HEK293 (cell line): Measurements from ENCODE around the gene USP5.

Experiments
- EGR2 ChIP-seq: fragments of 450-650 bp; formaldehyde crosslinking; IDR thresholded peaks from 2 replicates; pipeline ENCODE4 v1.5.1; 2016; ENCODE audit warnings: low read depth, missing biosample characterization, missing genetic modification characterization
- GLI2 ChIP-seq: fragments of 450-650 bp; formaldehyde crosslinking; IDR thresholded peaks from 2 replicates; pipeline ENCODE4; 2017; ENCODE audit warnings: missing biosample characterization, missing genetic modification characterization, low read depth, borderline replicate concordance
- GLI4 ChIP-seq: fragments of 450-650 bp; formaldehyde crosslinking; IDR thresholded peaks from 2 replicates; pipeline ENCODE4 v1.5.1; 2016; ENCODE audit warnings: missing biosample characterization, missing genetic modification characterization
- GLIS2 ChIP-seq: fragments of 450-650 bp; formaldehyde crosslinking; IDR thresholded peaks from 2 replicates; pipeline ENCODE4 v1.5.1; 2016; ENCODE audit warnings: missing biosample characterization, missing genetic modification characterization
- KLF16 ChIP-seq: fragments of 450-650 bp; formaldehyde crosslinking; IDR thresholded peaks from 2 replicates; pipeline ENCODE4 v1.5.1; 2017; ENCODE audit warnings: missing biosample characterization, missing genetic modification characterization
- KLF17 ChIP-seq: fragments of 450-650 bp; formaldehyde crosslinking; IDR thresholded peaks from 2 replicates; pipeline ENCODE4 v1.5.1; 2016; ENCODE audit warnings: missing biosample characterization, missing genetic modification characterization
- KLF7 ChIP-seq: fragments of 450-650 bp; formaldehyde crosslinking; IDR thresholded peaks from 2 replicates; pipeline ENCODE4 v1.5.1; 2016; ENCODE audit warnings: missing biosample characterization, missing genetic modification characterization, borderline replicate concordance
- KLF9 ChIP-seq: fragments of 450-650 bp; formaldehyde crosslinking; IDR thresholded peaks from 2 replicates; pipeline ENCODE4 v1.5.1; 2016; ENCODE audit warnings: missing biosample characterization, missing genetic modification characterization, low read depth
- MYNN ChIP-seq: fragments of 450-650 bp; formaldehyde crosslinking; IDR thresholded peaks from 2 replicates; pipeline ENCODE4 v1.5.1; 2016; ENCODE audit warnings: missing biosample characterization, missing genetic modification characterization, borderline replicate concordance
- WT1 ChIP-seq: fragments of 450-650 bp; formaldehyde crosslinking; IDR thresholded peaks from 2 replicates; pipeline ENCODE4 v1.5.1; 2016; ENCODE audit warnings: missing biosample characterization, missing genetic modification characterization
- ZBTB26 ChIP-seq: fragments of 450-650 bp; formaldehyde crosslinking; optimal IDR thresholded peaks from 2 replicates; pipeline ENCODE3; 2016; ENCODE audit warnings: missing biosample characterization, mild to moderate bottlenecking, missing genetic modification characterization
- ZBTB7A ChIP-seq: fragments of 450-650 bp; formaldehyde crosslinking; IDR thresholded peaks from 2 replicates; pipeline ENCODE4 v1.5.1; 2016; ENCODE audit warnings: low read depth, missing biosample characterization, missing genetic modification characterization
- ZFP37 ChIP-seq: fragments of 450-650 bp; formaldehyde crosslinking; IDR thresholded peaks from 2 replicates; pipeline ENCODE4 v1.5.1; 2016; ENCODE audit warnings: missing biosample characterization, missing genetic modification characterization
- ZNF10 ChIP-seq: fragments of 450-650 bp; formaldehyde crosslinking; IDR thresholded peaks from 2 replicates; pipeline ENCODE4 v1.5.1; 2017; ENCODE audit warnings: missing biosample characterization, missing genetic modification characterization
- ZNF26 ChIP-seq: fragments of 450-650 bp; formaldehyde crosslinking; IDR thresholded peaks from 2 replicates; pipeline ENCODE4 v1.5.1; 2016; ENCODE audit warnings: missing biosample characterization, missing genetic modification characterization
- ZNF274 ChIP-seq, 2 experiments: fragments of 200-500 bp in 1 of 2; fragments of 450-650 bp in 1 of 2; sonication (Bioruptor generic) in 1 of 2; formaldehyde crosslinking in 1 of 2; IDR thresholded peaks; 2 replicates each; pipeline versions ENCODE4 v1.5.1 to v1.6.1; 2014 to 2016; ENCODE audit warnings: borderline replicate concordance in 1 of 2, inconsistent platforms in 1 of 2, low read length in 1 of 2, missing biosample characterization in 1 of 2, missing genetic modification characterization in 1 of 2
- ZNF280D ChIP-seq: fragments of 450-650 bp; formaldehyde crosslinking; IDR thresholded peaks from 2 replicates; pipeline ENCODE4 v1.5.1; 2016; ENCODE audit warnings: missing biosample characterization, missing genetic modification characterization
- ZNF311 ChIP-seq: fragments of 450-650 bp; formaldehyde crosslinking; IDR thresholded peaks from 2 replicates; pipeline ENCODE4 v1.5.1; 2017; ENCODE audit warnings: missing biosample characterization, missing genetic modification characterization, borderline replicate concordance
- ZNF324 ChIP-seq: fragments of 450-650 bp; formaldehyde crosslinking; IDR thresholded peaks from 2 replicates; pipeline ENCODE4 v1.5.1; 2016; ENCODE audit warnings: missing biosample characterization, missing genetic modification characterization
- ZNF362 ChIP-seq: fragments of 450-650 bp; formaldehyde crosslinking; IDR thresholded peaks from 2 replicates; pipeline ENCODE4 v1.5.1; 2016; ENCODE audit warnings: missing biosample characterization, missing genetic modification characterization
- ZNF398 ChIP-seq: fragments of 450-650 bp; formaldehyde crosslinking; IDR thresholded peaks from 2 replicates; pipeline ENCODE4 v1.5.1; 2017; ENCODE audit warnings: missing biosample characterization, missing genetic modification characterization
- ZNF416 ChIP-seq: fragments of 450-650 bp; formaldehyde crosslinking; IDR thresholded peaks from 2 replicates; pipeline ENCODE4 v1.5.1; 2016; ENCODE audit warnings: missing biosample characterization, missing genetic modification characterization
- ZNF433 ChIP-seq: fragments of 450-650 bp; formaldehyde crosslinking; IDR thresholded peaks from 2 replicates; pipeline ENCODE4 v1.5.1; 2016; ENCODE audit warnings: missing biosample characterization, missing genetic modification characterization, low read depth
- ZNF48 ChIP-seq: fragments of 450-650 bp; formaldehyde crosslinking; IDR thresholded peaks from 2 replicates; pipeline ENCODE4 v1.5.1; 2016; ENCODE audit warnings: missing biosample characterization, missing genetic modification characterization
- ZNF510 ChIP-seq: fragments of 450-650 bp; formaldehyde crosslinking; IDR thresholded peaks from 2 replicates; pipeline ENCODE4 v1.5.1; 2018; ENCODE audit warnings: mild to moderate bottlenecking, missing genetic modification characterization, missing biosample characterization; ENCODE audit not compliant: insufficient replicate concordance
- ZNF529 ChIP-seq: fragments of 450-650 bp; formaldehyde crosslinking; IDR thresholded peaks from 2 replicates; pipeline ENCODE4 v1.5.1; 2017; ENCODE audit warnings: missing genetic modification characterization, missing biosample characterization; ENCODE audit not compliant: insufficient replicate concordance
- ZNF624 ChIP-seq: fragments of 450-650 bp; formaldehyde crosslinking; IDR thresholded peaks from 2 replicates; pipeline ENCODE4 v1.5.1; 2017; ENCODE audit warnings: missing biosample characterization, missing genetic modification characterization
- ZNF776 ChIP-seq: fragments of 450-650 bp; formaldehyde crosslinking; IDR thresholded peaks from 2 replicates; pipeline ENCODE4 v1.5.0; 2017; ENCODE audit warnings: missing biosample characterization, missing genetic modification characterization, borderline replicate concordance

USP5 gene

GRCh38 chr12:6821591-6822425 is 30.1 kb upstream of the USP5 start, which contains the start of gene GPR162 (continued):
- TF ChIP-seq WT1 (peak; percentile 90), KLF17 (tag by site-specific recombination) (peak; percentile 68), ZNF362 (tag by site-specific recombination) (no peak), ZNF510 (tag by site-specific recombination) (no peak), ZNF26 (no peak), ZNF274 (IDR thresholded peaks at IDR 0.05; ENCODE audit: low read length) (no peak), ZNF274 (tag by site-specific recombination; IDR thresholded peaks at IDR 0.05; ENCODE audit: borderline replicate concordance) (no peak), KLF9 (tag by site-specific recombination) (0 out of 2 replicates have a peak, but pooled peaks have one; percentile 8), ZNF48 (tag by site-specific recombination) (no peak), ZNF416 (tag by site-specific recombination) (no peak), ZNF280D (tag by site-specific recombination) (no peak), ZNF776 (tag by site-specific recombination) (no peak), EGR2 (peak; percentile 67), ZBTB7A (tag by site-specific recombination) (0 out of 2 replicates have a peak, but pooled peaks have one; percentile 24), ZNF624 (tag by site-specific recombination) (no peak), ZNF311 (tag by site-specific recombination) (no peak), ZNF324 (tag by site-specific recombination) (peak; percentile 40; the same call in 1 of the 2 replicates), GLIS2 (peak; percentile 90), KLF7 (no peak), ZFP37 (tag by site-specific recombination) (no peak), ZNF529 (tag by site-specific recombination) (no peak), KLF16 (tag by site-specific recombination) (no peak), GLI2 (tag by site-specific recombination) (no peak), ZNF10 (tag by site-specific recombination) (no peak; the same call in 1 of the 2 replicates), ZNF398 (tag by site-specific recombination) (peak; percentile 95), ZNF433 (tag by site-specific recombination) (no peak), MYNN (tag by site-specific recombination) (peak; percentile 56; the same call in 1 of the 2 replicates), ZBTB26 (tag by site-specific recombination) (peak; percentile 37), GLI4 (tag by site-specific recombination) (no peak)
